ENCODE data around the gene WDR86.

GRCh38 chr7:151361193-151361959 is 48.5 kb downstream of the WDR86 start:
- TF ChIP-seq, protein P1, sequence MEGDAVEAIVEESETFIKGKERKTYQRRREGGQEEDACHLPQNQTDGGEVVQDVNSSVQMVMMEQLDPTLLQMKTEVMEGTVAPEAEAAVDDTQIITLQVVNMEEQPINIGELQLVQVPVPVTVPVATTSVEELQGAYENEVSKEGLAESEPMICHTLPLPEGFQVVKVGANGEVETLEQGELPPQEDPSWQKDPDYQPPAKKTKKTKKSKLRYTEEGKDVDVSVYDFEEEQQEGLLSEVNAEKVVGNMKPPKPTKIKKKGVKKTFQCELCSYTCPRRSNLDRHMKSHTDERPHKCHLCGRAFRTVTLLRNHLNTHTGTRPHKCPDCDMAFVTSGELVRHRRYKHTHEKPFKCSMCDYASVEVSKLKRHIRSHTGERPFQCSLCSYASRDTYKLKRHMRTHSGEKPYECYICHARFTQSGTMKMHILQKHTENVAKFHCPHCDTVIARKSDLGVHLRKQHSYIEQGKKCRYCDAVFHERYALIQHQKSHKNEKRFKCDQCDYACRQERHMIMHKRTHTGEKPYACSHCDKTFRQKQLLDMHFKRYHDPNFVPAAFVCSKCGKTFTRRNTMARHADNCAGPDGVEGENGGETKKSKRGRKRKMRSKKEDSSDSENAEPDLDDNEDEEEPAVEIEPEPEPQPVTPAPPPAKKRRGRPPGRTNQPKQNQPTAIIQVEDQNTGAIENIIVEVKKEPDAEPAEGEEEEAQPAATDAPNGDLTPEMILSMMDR (conservative IDR thresholded peaks at IDR 0.05): no peak
- no peak for TF ChIP-seq ZFX (IDR thresholded peaks at IDR 0.05)
